ENCODE results near the gene TGFBR3L. TPM values are rescaled to one million over a fixed set of nuclear protein-coding genes. Genes with fewer than 3 reads are reported as not detected.

TGFBR3L gene
- total RNA-seq, 3 donors from 2014 or later (not counting 1 experiment from before 2014, with no cell fraction given) = 3.5 to 4.6 (median 4.4) TPM

GRCh38 chr19:7908742-7909461, 5.7 kb upstream of the TGFBR3L start:
- H3K27me3 ChIP-seq (ENCODE audit: control insufficient read depth, insufficient read depth, low read length) = no peaks in the 10 kb centered on the region
- WGBS (ENCODE audit: insufficient coverage) = 90% methylated on average over 19 of the region's 19 CpGs
- no peak overlapping the region for H3K4me3 ChIP-seq (ENCODE audit: low read length)
- ATAC-seq (no peak), DNase-seq (peak in 1 of 2 donors; percentile 5)
- peaks cover 41% of the 10 kb centered on the region for H3K36me3 ChIP-seq (ENCODE audit: control insufficient read depth, insufficient read depth, low read length)
- H3K4me3 Mint-ChIP-seq = no peak overlapping the region
- H3K27ac ChIP-seq (ENCODE audit: low read length) = no peak overlapping the region
- no peaks in the 10 kb centered on the region for H3K9me3 ChIP-seq (ENCODE audit: control insufficient read depth, insufficient read depth, low read length)
- peaks cover 0 to 3% of the 10 kb centered on the region in 2 donors for H3K27me3 Mint-ChIP-seq (ENCODE audit: low read depth in 2 of 2)
- TF ChIP-seq CTCF (IDR thresholded peaks at IDR 0.05) = no peak
- H3K36me3 Mint-ChIP-seq = no peaks in the 10 kb centered on the region
- H3K4me1 Mint-ChIP-seq = peaks cover 11 to 42% of the 10 kb centered on the region in 2 donors
- peaks cover 23% of the 10 kb centered on the region for H3K4me1 ChIP-seq (ENCODE audit: control insufficient read depth, insufficient read depth, low read length)
- H3K27ac Mint-ChIP-seq = no peak overlapping the region
- intact Hi-C loops (cut with micrococcal nuclease) = no loop called here
- no peaks in the 10 kb centered on the region for H3K9me3 Mint-ChIP-seq

GRCh38 chr19:7909471-7910067, 5.1 kb upstream of the TGFBR3L start:
- Mint-ChIP-seq H3K9me3 (no peaks in the 10 kb centered on the region), H3K4me3 (no peak overlapping the region), H3K27ac (no peak overlapping the region), H3K36me3 (no peaks in the 10 kb centered on the region), H3K27me3 (ENCODE audit: low read depth in 2 of 2) (peaks cover 0 to 3% of the 10 kb centered on the region in 2 donors), H3K4me1 (peaks cover 8 to 38% of the 10 kb centered on the region in 2 donors)
- 93% methylated on average over 21 of the region's 21 CpGs for WGBS (ENCODE audit: insufficient coverage)
- H3K9me3 ChIP-seq (ENCODE audit: control insufficient read depth, insufficient read depth, low read length) = no peaks in the 10 kb centered on the region
- peaks cover under 1% of the 10 kb centered on the region for H3K27me3 ChIP-seq (ENCODE audit: control insufficient read depth, insufficient read depth, low read length)
- H3K4me3 ChIP-seq (ENCODE audit: low read length) = no peak overlapping the region
- intact Hi-C loops (cut with micrococcal nuclease) = no loop called here
- H3K36me3 ChIP-seq (ENCODE audit: control insufficient read depth, insufficient read depth, low read length) = peaks cover 41% of the 10 kb centered on the region
- H3K4me1 ChIP-seq (ENCODE audit: control insufficient read depth, insufficient read depth, low read length) = peaks cover 19% of the 10 kb centered on the region
- no peak for DNase-seq
- ATAC-seq = no peak
- H3K27ac ChIP-seq (ENCODE audit: low read length) = no peak overlapping the region
- no peak for TF ChIP-seq CTCF (IDR thresholded peaks at IDR 0.05)

GRCh38 chr19:7910321-7911161, 4.1 kb upstream of the TGFBR3L start:
- no peaks in the 10 kb centered on the region for H3K9me3 Mint-ChIP-seq

More at GRCh38 chr19:7910321-7911161, 4.1 kb upstream of the TGFBR3L start:
- Mint-ChIP-seq H3K27me3 (ENCODE audit: low read depth in 2 of 2) (peaks cover 0 to 8% of the 10 kb centered on the region in 2 donors), H3K36me3 (no peaks in the 10 kb centered on the region), H3K27ac (no peak overlapping the region), H3K4me1 (peaks cover 0 to 28% of the 10 kb centered on the region in 2 donors), H3K4me3 (peak overlapping the region; percentile 53)
- Histone ChIP-seq H3K36me3 (ENCODE audit: control insufficient read depth, insufficient read depth, low read length) (peaks cover 37% of the 10 kb centered on the region), H3K27ac (ENCODE audit: low read length) (no peak overlapping the region), H3K9me3 (ENCODE audit: control insufficient read depth, insufficient read depth, low read length) (no peaks in the 10 kb centered on the region), H3K4me3 (ENCODE audit: low read length) (no peak overlapping the region), H3K27me3 (ENCODE audit: control insufficient read depth, insufficient read depth, low read length) (peaks cover 7% of the 10 kb centered on the region), H3K4me1 (ENCODE audit: control insufficient read depth, insufficient read depth, low read length) (peaks cover 11% of the 10 kb centered on the region)
- WGBS (ENCODE audit: insufficient coverage) = 97% methylated on average over 54 of the region's 54 CpGs
- no peak for TF ChIP-seq CTCF (IDR thresholded peaks at IDR 0.05)
- no peak for ATAC-seq
- DNase-seq = no peak
- intact Hi-C loops (cut with micrococcal nuclease) = no loop called here
